Spleen (tissue), 7 donors: Measurements from ENCODE around the gene PLOD1.
"Not testable (repeated sequence)": the region's sequence is repeated elsewhere in the genome, so short reads cannot be mapped to it uniquely, and the experiment has no call there.

Source experiments
- CTCF ChIP-seq, 11 experiments: fragments of 200-600 bp in 7 of 11; fragments of 450-650 bp in 4 of 11; sonication (generic) in 4 of 11; IDR thresholded peaks in 8 of 11; conservative IDR thresholded peaks in 3 of 11; 1 replicate in 7 of 11; 2 replicates in 4 of 11; pipeline versions ENCODE4 v1.4.0 to v1.8.0; 2016 to 2021; ENCODE audit warnings: antibody characterized with exemption in 11 of 11, inconsistent platforms in 4 of 11, mild to moderate bottlenecking in 1 of 11
- POLR2A ChIP-seq, 3 donors: fragments of 450-650 bp; IDR thresholded peaks; one replicate each; pipeline ENCODE4 v1.5.1; 2017; ENCODE audit warnings: antibody characterized with exemption in 3 of 3, mild to moderate bottlenecking in 1 of 3
- donor health status: DM: no; HTN: no; CAD: no; lungs with moderate emphysema.
- donor health status: DM: no; HTN: no; CAD: no.
- donor health status: DM: no; HTN: no; CAD: no.

GRCh38 chr1:11894501-11894900 is 40.0 kb upstream of the PLOD1 start:
- TF ChIP-seq CTCF (IDR thresholded peaks at IDR 0.05 in 8 of 11, conservative IDR thresholded peaks at IDR 0.05 in 3 of 11); POLR2A (IDR thresholded peaks at IDR 0.05): not testable (repeated sequence)
